ENCODE data around the gene SNRK.

SNRK gene

GRCh38 chr3:43366885-43367284 is 80.5 kb downstream of the SNRK start:
- TF ChIP-seq CTCF (IDR thresholded peaks at IDR 0.05), result no peak

DNA sequence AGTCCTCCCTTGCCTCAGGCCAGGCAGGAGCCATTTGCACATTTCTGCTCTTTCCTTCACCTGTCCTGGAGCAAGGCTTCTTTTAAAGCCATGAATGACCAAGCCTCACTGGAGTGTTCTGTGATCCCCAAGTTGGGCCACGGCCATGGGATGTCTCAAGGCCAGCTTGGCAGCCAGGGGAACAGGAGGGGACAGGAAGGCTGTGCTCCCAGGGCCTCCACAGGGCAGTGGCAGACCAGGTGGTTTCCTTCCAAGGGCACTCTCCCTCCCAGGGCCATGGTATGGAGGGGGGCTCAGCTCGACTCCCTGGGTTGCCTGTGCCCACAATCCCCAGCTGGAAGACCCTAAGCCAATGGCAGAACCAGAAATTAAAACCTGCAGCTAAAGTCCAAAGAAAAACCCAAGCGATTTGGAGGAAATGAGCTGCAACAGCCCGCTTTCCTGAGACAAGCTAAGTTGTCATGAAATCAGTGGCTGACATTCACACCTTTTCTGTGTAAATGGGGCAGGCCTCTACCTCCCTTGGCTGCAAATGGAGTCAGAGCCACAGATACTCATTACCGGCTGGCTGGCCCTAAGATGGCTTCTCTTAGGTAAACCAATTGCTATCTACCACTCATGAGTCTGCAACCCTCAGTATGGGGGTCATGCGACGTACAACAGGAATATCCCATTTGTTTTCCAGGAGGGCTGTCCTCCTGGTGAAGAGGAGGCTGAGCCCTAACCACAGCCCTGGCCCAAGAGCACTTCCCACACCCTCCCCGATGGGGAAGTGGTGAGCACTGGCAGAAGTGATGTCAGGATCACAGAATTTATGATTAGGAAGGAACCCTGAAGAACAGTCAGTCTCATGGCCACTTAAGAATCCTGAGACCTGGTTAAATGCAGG is 83.3 kb downstream of the SNRK start:
- no peak for TF ChIP-seq CTCF (IDR thresholded peaks at IDR 0.05)

GRCh38 chr3:43370293-43370980 is 84.1 kb downstream of the SNRK start:
- TF ChIP-seq CTCF (IDR thresholded peaks at IDR 0.05), result no peak

DNA sequence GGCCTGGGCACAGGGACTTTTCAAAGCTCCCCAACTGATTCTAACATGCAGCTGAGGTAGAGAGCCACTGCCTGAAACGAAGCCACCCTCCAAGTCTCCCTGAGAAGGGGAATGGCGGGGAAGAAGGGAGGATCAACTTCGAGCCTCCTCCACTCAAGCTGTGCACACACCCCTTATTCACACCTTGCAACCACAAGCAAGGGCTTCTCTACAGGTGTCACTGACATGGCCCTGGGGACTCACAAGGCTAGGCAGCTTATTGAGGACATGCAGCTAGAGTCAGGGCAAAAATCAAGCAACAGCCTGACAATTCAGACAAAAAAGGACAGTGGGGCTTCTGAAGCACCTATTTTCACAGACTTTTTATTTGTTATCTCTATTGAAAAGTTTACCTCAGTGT is 85.2 kb downstream of the SNRK start:
- TF ChIP-seq CTCF (IDR thresholded peaks at IDR 0.05), result no peak

GRCh38 chr3:43372007-43372740 is 85.8 kb downstream of the SNRK start:
- TF ChIP-seq CTCF (IDR thresholded peaks at IDR 0.05), result no peak

DNA sequence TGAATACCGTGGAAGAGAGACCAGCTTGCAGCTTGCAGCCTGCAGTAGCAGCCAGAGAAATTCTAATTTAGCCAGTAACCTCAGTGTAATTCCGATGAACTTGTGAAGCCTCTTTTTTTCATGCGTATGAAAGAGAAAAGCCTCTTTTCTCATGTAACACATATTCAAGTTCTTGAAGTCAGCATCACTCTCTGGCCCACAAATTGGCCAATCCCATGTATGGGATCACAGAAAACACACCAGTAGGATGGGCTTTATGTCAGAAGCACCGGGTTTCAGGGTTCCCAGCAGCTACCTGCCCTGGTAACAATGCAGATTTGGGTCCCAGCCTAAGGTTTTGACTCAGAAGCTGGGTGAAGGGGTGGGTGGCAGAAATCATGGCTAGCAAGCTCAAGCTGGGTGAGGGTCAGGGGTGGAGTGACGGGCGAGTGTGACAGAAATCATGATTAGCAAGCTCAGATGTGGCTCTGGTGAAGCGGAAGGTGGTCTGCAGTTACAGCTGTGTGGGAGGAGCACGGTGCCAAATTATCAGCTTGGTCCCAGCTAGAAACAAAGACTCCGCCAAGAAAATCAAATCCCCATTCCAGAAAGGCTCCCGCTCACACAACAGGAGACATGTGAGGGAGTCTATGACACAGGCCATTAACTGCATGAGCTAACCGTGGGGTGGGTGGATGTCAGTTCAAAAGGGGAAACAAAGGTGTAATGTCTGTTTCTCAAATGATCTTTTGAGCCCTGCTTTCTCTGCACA is 86.6 kb downstream of the SNRK start:
- TF ChIP-seq CTCF (IDR thresholded peaks at IDR 0.05), result no peak

- no peak for TF ChIP-seq CTCF (IDR thresholded peaks at IDR 0.05)
These were observed 87.2 kb downstream of the SNRK start for GRCh38 chr3:43373560-43373928.

Measured in LNCAP (cell line).